Hematopoietic multipotent progenitor cell treated with erythropoietin and hydrocortisone succinate and interleukin-3 and kit ligand, for 15 days (in vitro differentiated cells): ENCODE results near the gene PLXDC1.
"Not testable (repeated sequence)": the region's sequence is repeated elsewhere in the genome, so short reads cannot be mapped to it uniquely, and the experiment has no call there.

ENCODE experiments used
- DNase-seq: peaks from one replicate; pipeline ENCODE4 v3.0.0-alpha.2; 2015; ENCODE audit warnings: low spot score

PLXDC1 gene

DNA sequence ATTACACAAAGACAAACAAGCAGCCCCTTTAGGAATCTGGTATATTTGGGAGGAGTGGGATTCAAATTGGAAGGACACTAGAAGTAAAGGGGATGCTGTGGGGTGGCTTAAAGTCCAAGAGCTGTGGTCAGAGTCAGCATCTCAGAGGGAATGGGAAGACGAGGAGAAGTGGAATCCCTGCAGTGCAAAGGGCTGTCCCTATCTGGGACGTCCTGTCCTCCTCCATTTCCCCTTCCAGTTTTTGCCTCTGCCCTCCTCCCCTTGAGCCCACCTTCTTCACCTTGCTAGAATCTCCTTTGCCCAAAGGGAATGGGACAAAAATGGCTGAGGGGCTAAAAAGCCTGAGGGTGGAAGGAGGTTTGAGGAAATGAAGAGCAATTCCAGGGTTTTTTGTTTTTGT lies 4.2 kb upstream of the PLXDC1 start:
- no peak for DNase-seq

DNA sequence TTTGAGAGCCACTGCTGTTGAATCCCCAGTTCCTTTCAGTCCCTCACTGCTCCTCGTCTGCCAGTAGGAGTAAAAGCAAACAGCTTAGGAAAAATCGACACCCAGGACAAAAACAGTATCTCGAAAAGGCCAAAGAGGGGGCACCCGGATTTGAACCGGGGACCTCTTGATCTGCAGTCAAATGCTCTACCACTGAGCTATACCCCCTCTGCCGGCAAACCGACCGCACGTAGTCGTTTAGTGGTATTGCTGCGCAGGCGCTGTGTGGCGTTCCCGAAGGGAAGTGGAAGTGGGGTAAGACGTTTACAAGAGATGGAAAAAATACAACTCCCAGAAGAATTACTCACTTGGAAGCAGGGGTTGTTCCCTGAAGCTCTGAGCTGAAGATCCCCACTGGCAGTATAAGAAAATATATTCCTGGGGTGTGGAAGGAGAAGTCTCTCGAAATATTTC lies 2.2 kb upstream of the PLXDC1 start:
- DNase-seq = peak; percentile 86

DNA sequence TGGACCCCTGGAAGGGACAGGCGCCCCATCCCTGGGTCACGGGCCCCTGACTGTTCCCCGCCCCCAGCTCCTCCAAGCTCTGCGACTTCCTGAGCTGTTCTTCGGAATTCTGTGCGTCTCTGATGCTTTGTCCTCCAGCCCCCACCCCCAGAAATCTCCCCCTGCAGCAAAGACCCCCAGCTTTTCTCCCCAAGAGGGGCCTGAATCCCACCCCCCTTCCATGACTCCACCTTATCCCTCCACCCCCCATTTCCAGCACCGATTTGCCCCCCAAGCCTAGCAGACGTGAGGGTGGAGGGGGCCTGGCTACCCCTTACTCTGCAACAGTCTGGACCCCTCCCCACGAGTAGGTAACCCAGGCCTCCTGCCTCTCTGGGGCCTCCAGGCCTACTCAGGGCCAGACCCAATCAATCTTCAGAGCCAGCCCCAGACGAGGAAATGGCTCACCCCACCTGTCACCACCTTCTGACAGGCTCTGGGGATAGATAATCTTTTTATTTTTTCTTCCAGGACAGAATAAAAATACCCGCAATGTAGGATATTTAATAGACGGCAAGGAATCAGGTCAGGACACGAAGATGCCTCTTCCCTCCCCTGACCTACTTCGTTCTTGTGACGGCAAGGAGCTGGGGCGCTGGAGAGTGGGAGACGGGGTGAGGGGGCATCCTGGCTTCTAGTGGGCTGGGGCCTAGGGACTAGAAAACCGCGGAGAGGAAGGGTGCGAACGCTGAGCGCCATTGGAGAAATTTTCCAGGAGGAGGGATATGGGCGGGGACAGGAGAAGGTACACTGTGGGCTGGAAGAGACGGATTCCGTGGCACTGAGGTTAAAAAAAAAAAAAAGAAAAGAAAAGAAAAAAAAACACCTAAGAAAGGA lies 744 bp upstream of the PLXDC1 start:
- DNase-seq = no peak

DNA sequence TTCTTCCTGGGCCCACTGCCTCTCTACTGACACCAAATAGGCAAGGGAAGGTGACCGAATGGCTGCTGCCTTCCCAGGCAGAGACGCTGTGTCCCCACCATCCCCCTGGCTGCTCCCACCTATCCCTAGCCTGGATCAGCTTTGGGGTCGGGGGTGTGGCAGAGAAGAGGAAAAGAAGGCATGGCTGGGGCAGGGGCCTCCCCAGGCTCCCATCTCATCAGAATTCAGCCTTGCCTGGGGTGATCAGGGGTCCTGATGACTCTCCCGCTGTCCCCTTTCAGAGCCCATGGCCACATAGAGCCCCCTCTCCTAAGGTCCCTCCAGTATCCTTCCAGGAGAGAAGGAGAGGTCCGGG lies 665 bp downstream of the PLXDC1 start:
- no peak for DNase-seq

GRCh38 chr17:39150104-39150634 lies 1.3 kb downstream of the PLXDC1 start:
- DNase-seq = no peak

GRCh38 chr17:39147221-39148185 lies 3.9 kb downstream of the PLXDC1 start:
- no peak for DNase-seq

GRCh38 chr17:39146273-39146672 lies 5.2 kb downstream of the PLXDC1 start:
- DNase-seq = no peak

DNA sequence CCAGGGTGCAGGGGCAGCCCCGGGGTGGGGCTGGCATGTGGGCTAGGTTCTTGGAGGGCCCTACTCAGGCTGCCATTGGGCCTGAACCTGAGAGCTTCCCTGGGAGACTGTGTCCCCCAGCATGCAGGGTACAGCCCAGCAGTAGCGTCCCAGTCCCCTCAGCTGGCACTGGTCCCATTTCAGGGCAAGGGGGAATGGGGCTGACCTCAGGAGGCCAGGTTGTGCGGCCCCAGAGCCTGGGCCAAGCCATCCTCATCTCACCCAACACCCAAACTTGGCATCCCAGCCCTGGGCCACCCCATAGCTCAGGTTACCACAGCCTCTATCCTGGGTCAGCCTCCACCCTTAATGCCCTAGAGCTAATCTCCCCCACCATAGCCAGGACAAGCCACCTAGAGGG lies 6.3 kb downstream of the PLXDC1 start:
- no peak for DNase-seq

GRCh38 chr17:39144416-39144840 lies 7.0 kb downstream of the PLXDC1 start:
- no peak for DNase-seq

DNA sequence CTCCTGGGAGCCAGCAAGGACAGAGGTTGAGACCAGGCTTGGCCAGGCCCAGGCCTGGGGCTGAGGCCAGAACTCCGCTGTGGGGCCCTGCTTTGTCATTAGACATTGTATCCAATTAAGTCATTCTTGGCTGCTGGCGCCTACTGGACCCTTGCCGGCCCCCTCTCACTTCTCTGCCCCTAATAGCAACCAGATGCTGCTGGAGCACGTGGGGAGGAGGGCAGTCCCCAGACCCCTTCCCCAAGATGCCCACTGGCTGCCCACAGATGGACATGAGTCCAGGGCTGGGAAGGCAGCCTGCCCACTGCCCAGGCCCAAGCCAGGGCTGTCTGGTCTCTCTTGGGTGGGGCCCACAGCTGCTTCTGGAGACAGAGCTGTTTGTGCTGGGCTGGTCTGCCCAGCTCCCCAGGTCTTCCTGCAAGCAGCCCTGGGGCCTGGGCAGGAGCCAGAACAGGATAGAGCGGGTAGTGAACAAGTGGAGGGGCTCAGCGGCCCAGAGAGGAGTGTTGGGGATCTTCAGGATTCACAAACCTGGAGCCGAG lies 7.8 kb downstream of the PLXDC1 start:
- DNase-seq = no peak

DNA sequence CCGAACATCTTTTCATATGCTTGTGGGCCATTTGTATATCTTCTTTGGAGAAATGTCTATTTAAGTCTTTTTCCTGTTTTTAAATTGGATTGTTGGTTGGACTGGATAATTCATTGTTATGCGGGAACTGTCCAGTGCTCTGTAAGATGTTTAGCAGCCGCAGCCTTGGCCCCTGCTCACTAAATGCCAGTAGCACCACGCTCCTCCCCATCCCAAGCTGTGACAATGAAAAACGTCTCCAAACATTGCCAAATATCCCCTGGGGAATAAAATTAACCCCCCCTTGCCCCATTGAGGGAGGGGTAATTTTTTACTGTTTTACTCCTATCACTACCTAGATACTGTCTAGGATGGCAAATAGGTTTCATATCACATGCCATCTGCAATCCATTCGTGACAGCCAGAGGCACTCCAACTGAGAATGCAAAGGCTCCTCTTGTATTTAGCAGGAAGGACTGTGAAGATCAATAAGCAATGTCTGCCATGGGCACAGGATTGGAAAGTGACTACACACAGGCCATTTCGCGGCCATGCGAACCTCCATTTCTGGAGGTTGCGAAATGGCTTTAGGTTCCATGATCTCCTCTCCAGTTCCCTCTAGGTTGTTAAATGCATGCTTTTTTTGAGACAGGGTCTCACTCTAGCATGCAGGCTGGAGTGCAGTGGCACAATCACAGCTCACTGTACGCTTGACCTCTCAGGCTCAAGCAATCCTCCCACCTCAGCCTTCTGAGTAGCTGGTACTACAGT lies 9.3 kb downstream of the PLXDC1 start:
- DNase-seq = no peak

DNA sequence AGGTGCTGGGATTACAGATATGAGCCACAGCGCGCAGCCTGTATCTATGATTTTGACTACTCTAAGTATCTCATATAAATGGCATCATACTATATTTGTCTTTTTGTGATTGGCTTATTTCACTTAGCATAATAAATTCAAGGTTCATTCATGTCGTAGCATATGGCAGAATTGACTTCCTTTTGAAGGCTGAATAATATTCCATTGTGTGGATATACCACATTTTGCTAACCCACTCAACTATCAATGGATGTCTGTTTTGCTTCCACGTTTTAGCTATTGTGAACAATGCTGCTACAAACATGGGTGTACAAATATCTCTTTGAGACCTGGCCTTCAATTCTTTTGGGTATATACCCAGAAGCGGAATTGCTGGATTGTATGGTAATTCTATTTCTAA lies 10.1 kb downstream of the PLXDC1 start:
- no peak for DNase-seq

DNA sequence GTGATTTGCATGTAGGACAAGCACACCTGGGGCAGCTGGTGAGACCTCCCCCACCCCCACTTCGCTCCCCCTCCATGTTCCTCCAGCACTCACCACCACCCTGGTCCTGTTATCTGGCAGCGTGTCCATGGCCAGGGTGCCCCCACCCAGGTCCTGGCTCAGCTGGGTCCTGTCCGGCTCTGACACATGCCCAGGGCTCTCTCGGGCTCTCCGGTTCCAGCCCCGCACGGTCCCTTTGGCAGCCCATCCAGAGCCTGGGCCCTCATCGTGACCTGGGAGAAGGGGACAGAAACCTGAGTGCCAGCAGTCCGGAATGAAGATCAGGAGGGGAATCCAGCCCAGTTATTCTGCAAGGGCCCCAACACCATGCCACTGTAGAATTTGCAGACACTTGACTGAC lies 11.9 kb downstream of the PLXDC1 start:
- no peak for DNase-seq

DNA sequence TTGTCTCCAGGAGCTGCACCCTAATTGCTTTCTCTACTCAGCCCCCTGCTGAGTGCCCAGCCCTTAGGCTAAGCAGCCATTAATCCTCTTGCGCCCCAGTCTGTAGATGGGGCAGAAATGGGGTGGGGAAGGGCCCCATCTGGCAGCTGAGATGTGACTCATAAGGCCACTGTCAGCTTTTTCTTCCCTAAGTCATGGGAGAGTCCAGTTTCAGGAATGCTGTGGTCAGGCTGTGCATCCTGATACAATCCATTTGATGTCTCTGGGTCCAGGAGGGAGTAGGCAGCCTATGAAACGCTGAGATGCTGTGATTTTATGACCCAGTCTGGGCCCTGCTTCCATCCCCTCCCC lies 12.3 kb downstream of the PLXDC1 start:
- DNase-seq = no peak

DNA sequence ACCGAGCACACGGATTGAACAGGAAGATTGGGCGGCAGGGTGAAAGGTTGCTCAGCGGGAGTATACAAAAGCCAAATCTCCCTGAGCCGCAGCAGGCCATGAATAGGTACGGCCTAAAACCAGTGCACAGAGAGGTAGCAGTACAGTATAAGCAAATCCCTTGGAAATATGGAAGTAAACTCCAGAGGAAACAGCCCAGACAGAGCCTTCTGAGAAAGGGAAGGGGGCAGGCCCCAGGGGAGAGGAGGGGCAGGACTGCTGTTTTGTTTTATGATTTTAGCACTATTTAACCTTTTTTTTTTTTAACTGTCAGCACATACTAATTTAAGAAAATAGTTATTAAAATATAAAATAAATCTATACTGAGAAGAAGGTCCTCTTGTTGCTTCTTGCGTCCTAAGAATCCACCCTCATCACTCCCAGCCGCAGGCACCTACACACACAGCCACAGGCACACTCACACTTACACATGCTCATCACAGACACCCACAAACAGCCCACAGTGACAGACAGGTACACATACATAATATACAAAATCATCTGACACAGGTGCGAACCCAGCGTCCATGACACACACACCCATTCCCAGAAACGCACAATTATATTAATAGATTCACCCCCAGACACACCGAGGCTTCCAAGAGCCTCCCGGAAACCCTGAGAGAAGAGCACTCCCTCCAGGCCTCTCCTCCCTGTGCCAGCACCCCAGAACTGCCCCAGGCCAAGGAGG lies 12.8 kb downstream of the PLXDC1 start:
- no peak for DNase-seq

- DNase-seq = no peak
Measured at GRCh38 chr17:39134878-39135277, 16.6 kb downstream of the PLXDC1 start.

GRCh38 chr17:39132192-39132610 lies 19.2 kb downstream of the PLXDC1 start:
- DNase-seq = no peak

DNA sequence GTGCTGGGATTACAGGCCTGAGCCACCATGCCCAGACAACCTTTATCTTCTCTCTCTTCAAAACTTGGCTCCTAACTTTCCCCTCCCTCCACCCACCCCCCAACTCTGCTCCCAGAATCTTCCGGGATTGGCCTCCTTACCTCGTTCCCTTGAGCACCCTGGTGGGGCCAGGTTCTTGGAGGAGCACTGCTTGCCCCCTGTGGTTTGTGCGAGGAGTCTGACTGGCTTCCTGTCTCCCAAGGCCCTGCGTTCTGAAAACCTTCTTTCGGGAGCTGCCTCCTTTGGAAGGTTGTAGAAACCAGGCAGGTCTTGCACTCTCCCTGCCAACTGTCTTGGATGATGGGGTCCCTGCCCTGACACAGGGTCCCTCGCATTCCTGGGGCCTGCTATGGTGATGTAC lies 19.8 kb downstream of the PLXDC1 start:
- no peak for DNase-seq

DNA sequence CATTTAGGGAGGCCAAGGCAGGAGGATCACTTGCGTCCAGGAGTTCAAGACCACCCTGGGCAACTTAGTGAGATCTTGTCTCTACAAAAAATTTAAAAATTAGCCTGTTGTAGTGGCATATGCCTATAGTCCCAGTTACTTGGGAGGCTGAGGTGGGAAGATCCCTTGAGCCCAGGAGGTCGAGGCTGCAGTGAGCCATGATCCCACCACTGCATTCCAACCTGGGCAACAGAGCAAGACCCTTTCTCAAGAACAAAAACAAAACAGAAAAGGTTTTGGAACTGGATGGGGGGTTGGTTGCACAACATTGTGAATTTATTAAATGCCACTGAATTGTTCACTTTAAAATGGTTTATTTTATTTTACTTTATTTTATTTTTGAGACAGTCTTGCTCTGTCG lies 21.2 kb downstream of the PLXDC1 start:
- no peak for DNase-seq

- DNase-seq = not testable (repeated sequence)
Measured at GRCh38 chr17:39129544-39129943, 21.9 kb downstream of the PLXDC1 start.

GRCh38 chr17:39126436-39126835 lies 25.0 kb downstream of the PLXDC1 start:
- DNase-seq = no peak
